ENCODE data around the gene HSPA5. TPM values are rescaled to one million over a fixed set of nuclear protein-coding genes. Genes with fewer than 3 reads are reported as not detected.

HSPA5 gene
- total and polyA plus RNA-seq, 2 experiments from 2014 or later = 259 to 265 TPM

- no peak for TF ChIP-seq CTCF (conservative IDR thresholded peaks at IDR 0.05; ENCODE audit: low read depth in 2 of 2)
Measured at GRCh38 chr9:125218621-125219020, 22.5 kb downstream of the HSPA5 start (continued).

GRCh38 chr9:125214186-125214585 is 27.0 kb downstream of the HSPA5 start:
- ATAC-seq (no peak), DNase-seq (ENCODE audit: low spot score) (no peak)
- no peak overlapping the region for H3K4me2 ChIP-seq
- no peak overlapping the region for H3K27ac ChIP-seq (ENCODE audit: low read depth)
- Mint-ChIP-seq H3K4me1 (no peaks in the 10 kb centered on the region), H3K27ac (no peak overlapping the region), H3K27me3 (ENCODE audit: insufficient read depth, low read depth, poor library complexity) (peaks cover 3% of the 10 kb centered on the region), H3K4me3 (no peak overlapping the region), H3K36me3 (ENCODE audit: low read depth) (peaks cover 46% of the 10 kb centered on the region), H3K9me3 (no peaks in the 10 kb centered on the region)
- peaks cover 9% of the 10 kb centered on the region; the same call in 1 of the 2 replicates for H3K36me3 ChIP-seq (ENCODE audit: insufficient read depth)
- no peaks in the 10 kb centered on the region for H3K4me1 ChIP-seq (ENCODE audit: insufficient read depth)
- no peaks in the 10 kb centered on the region for H3K9me2 ChIP-seq (ENCODE audit: insufficient read depth)
- H3K79me2 ChIP-seq (replicated peaks; ENCODE audit: insufficient read depth) = no peaks in the 10 kb centered on the region
- no peaks in the 10 kb centered on the region for H3K27me3 ChIP-seq (ENCODE audit: insufficient read depth)
- H4K20me1 ChIP-seq (replicated peaks; ENCODE audit: insufficient read depth) = no peaks in the 10 kb centered on the region; the same call in 1 of the 2 replicates
- no peak overlapping the region for H2AFZ ChIP-seq
- H3F3A ChIP-seq (replicated peaks; ENCODE audit: low read depth) = peaks cover 6% of the 10 kb centered on the region; the same call in 1 of the 2 replicates
- H3K4me3 ChIP-seq = no peak overlapping the region
- TF ChIP-seq REST (IDR thresholded peaks at IDR 0.05; ENCODE audit: unreplicated experiment) (no peak), ETS1 (IDR thresholded peaks at IDR 0.05) (no peak), ZNF331 (CRISPR knock-in tag; IDR thresholded peaks at IDR 0.05; ENCODE audit: low read depth) (no peak), EZH2 (IDR thresholded peaks at IDR 0.05; ENCODE audit: low read depth, unreplicated experiment) (no peak), CTCF (conservative IDR thresholded peaks at IDR 0.05; ENCODE audit: low read depth in 2 of 2) (no peak), POLR2AphosphoS5 (IDR thresholded peaks at IDR 0.05; ENCODE audit: low read depth) (no peak), ZNF462 (CRISPR knock-in tag; IDR thresholded peaks at IDR 0.05) (no peak), EZH2phosphoT487 (IDR thresholded peaks at IDR 0.05; ENCODE audit: unreplicated experiment) (no peak), ZNF114 (CRISPR knock-in tag; IDR thresholded peaks at IDR 0.05) (no peak), JUNB (IDR thresholded peaks at IDR 0.05; ENCODE audit: unreplicated experiment) (no peak)

All from GM23338 (cell line).